GM10847 (cell line): ENCODE measurements around the gene PAX5.

Experiments used
- POLR2A ChIP-seq: IDR thresholded peaks from 2 replicates; pipeline ENCODE4 v1.6.1; 2011; ENCODE audit not compliant: insufficient read length; ENCODE audit errors: extremely low read depth

PAX5 gene

GRCh38 chr9:36816371-36816770 lies 217.7 kb downstream of the PAX5 start:
- TF ChIP-seq POLR2A = no peak

GRCh38 chr9:36815566-36816348 lies 218.3 kb downstream of the PAX5 start:
- no peak for TF ChIP-seq POLR2A

GRCh38 chr9:36815023-36815422 lies 219.0 kb downstream of the PAX5 start:
- no peak for TF ChIP-seq POLR2A

GRCh38 chr9:36813154-36813553 lies 220.9 kb downstream of the PAX5 start:
- no peak for TF ChIP-seq POLR2A

- TF ChIP-seq POLR2A = no peak
Observed at GRCh38 chr9:36812556-36812955, 221.5 kb downstream of the PAX5 start.

GRCh38 chr9:36808251-36808650 lies 225.8 kb downstream of the PAX5 start:
- no peak for TF ChIP-seq POLR2A

GRCh38 chr9:36803961-36804360 lies 230.1 kb downstream of the PAX5 start:
- TF ChIP-seq POLR2A = no peak

- TF ChIP-seq POLR2A = no peak
Observed at GRCh38 chr9:36802201-36802920, 231.7 kb downstream of the PAX5 start.

GRCh38 chr9:36800455-36800854 lies 233.6 kb downstream of the PAX5 start:
- TF ChIP-seq POLR2A = no peak

GRCh38 chr9:36798350-36799065 lies 235.6 kb downstream of the PAX5 start:
- TF ChIP-seq POLR2A = no peak

- no peak for TF ChIP-seq POLR2A
Observed at GRCh38 chr9:36797471-36798220, 236.4 kb downstream of the PAX5 start.

GRCh38 chr9:36796671-36797419 lies 237.2 kb downstream of the PAX5 start:
- no peak for TF ChIP-seq POLR2A

- no peak for TF ChIP-seq POLR2A
Observed at GRCh38 chr9:36794461-36794860, 239.6 kb downstream of the PAX5 start.

- TF ChIP-seq POLR2A = no peak
Observed at GRCh38 chr9:36793277-36793676, 240.8 kb downstream of the PAX5 start.
